Daoy (cell line): ENCODE results near the gene OR7G1. TPM values are rescaled to one million over a fixed set of nuclear protein-coding genes. Genes with fewer than 3 reads are reported as not detected.
A peak's percentile ranks its signal among the peaks of the same experiment; 100 is the strongest.

Experiments
- DNase-seq: peaks from one replicate; pipeline ENCODE4 v3.0.0-alpha.2; 2015; ENCODE audit warnings: low read depth
- total RNA-seq: library from RNA; depleted of rRNA; stranded (reverse); fragments of >200 nt; shearing (Covaris generic); gene quantifications from 2 replicates; pipeline ENCODE4 v1.2.3, GENCODE V29; 2014; rRNA removed

Gene OR7G1, protein sequence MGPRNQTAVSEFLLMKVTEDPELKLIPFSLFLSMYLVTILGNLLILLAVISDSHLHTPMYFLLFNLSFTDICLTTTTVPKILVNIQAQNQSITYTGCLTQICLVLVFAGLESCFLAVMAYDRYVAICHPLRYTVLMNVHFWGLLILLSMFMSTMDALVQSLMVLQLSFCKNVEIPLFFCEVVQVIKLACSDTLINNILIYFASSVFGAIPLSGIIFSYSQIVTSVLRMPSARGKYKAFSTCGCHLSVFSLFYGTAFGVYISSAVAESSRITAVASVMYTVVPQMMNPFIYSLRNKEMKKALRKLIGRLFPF
- not detected in 2 replicates for total RNA-seq

DNA sequence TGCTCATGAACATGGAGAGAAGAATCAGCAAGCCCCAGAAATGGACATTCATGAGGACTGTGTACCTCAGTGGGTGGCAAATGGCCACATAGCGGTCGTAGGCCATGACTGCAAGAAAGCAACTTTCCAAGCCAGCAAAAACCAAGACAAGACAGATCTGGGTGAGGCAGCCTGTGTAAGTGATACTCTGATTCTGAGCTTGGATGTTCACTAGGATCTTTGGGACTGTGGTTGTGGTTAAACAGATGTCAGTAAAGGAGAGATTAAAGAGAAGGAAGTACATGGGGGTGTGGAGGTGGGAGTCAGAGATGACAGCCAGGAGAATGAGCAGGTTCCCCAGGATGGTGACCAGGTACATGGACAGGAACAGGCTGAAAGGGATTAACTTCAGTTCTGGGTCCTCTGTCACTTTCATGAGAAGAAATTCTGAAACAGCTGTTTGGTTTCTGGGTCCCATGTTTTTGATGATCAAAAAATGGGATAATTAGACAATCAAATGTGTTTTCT, at the start of gene OR7G1:
OR7G1 (minus strand) TSS at position 457 of the 507 bp plus-strand sequence; CDS start at position 457, 0 bp downstream.
- DNase-seq, result no peak

DNA sequence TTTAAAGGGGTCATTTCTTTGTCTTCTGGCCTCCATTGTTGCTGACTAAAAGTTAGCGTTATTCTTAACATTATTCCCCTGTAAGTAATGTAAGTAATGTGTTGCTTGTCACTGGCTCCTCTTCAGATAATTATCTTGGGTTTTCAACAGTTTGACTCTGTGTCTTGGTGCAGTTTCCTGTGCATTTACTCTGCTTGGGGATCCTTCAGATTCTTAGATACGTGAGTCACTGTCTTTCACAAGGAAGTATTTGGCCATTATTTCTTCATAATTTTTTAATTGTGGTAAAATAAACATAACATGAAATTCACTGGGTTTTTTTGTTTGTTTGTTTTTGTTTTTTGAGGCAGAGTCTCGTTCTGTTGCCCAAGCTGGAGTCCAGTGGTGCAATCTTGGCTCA, 49.7 kb upstream of the OR7G1 start:
- DNase-seq, result no peak

DNA sequence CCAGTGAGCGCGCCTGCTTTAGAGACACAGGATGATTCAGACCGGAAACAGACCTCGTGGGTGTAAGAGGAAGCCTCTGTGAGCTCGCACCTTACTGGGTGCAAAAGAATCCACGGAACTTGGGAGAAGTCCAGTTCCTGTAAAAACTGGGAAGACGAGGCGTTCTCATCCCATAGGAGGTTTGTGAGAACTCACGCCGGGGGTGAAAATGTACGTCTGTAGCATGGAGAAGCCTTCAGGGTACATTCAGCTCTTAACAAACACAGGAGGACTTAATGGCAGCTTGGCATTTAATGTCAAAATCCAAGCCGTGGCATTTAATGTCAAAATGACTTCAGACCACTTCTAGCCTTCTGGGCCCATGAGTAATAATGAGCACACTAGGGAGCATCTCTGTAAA, 45.9 kb upstream of the OR7G1 start:
- no peak for DNase-seq

DNA sequence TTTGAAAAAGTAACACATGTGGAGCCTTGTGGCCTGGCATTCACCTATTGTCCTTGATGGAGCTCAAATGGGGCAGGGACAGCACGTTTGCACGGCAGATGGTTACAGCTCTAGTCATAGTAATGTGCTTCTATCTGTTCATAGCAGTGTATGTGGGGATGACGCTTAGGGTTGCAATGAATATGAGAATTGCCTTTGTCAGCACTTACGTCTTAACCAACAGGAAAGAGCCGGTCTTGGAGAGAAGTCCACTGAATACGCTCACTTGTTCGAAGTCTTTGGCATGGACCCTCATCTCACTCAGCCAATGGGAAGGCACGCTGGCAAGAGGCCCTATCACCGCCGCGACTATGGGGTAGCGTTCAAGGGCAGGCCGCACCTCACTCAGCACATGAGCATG, 44.3 kb upstream of the OR7G1 start:
- no peak for DNase-seq

DNA sequence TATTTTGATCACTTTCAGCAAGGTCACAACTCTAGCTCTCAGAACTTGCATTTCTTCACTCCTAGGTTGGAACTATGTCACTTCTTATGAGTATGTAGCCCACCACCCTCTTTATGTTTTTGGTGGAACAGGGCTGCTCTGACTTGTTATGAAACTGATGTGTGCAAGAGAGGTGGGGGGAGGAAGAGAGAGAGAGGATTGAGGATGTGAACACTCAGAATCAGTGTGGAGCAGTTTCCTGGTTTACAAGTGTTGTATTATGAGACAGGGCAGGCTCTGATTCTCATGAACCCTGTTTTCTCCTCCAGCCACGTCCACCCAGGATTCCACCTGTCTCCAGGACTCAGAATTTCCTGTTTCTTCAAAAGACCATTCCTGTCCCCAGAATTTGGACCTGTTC, 40.7 kb upstream of the OR7G1 start:
- DNase-seq, result no peak

DNA sequence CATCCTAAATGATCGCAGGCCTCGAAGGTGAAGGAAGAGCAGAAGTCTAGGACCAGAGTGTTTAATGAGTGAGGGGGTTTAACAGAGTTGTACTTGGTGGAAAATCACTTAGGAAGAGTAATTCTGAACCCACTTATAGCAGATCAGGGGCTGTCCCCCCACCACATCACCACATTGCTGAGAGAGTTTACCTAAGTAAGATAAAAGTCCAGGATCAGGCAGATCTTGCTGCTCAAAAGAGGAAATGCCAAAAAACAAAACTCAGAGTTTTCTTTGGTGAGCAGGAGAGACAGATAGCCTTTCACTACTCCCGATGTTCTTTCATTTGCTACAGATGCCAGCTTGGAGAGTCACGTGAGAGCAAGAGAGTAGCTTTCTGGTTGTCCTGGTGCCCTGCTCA, 40.0 kb upstream of the OR7G1 start:
- DNase-seq, result no peak

DNA sequence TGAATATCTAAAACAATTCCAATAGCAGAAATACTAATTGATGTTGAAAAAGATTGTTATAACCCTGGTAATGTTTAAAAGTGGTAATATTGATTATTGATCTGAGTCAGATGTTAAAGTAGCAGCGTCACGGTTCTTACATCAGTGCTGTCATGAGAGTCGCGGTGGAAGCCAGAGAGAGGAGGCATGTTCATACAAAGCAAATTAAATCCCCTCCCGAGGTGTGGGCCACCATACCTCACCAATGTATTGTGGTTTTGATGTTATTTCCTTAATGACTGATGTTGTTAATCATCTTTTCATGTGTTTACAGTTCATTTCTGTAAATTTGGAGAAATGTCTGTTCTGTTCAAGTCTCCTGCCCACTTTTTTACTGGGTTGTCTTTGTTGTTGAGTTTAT, 35.8 kb upstream of the OR7G1 start:
- DNase-seq, result no peak

DNA sequence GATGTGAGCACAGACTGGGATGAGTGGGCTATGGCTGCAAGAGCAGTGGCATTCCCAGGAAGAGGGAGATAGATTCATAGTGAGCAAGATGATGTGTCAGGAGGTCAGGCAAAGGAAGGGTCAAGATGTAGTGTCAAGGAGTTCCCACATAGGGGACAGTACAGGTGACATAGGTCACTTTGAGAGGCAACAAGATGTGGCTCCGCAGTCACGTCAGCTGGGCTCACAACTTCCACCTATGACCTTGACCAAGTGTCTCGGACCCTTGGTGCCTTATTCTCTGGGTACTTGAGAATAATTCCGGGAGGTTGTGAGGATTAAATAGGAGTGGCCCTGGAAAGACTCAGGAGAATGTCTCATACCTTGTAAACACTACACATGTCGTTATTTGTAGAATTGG, 35.1 kb upstream of the OR7G1 start:
- DNase-seq, result no peak

DNA sequence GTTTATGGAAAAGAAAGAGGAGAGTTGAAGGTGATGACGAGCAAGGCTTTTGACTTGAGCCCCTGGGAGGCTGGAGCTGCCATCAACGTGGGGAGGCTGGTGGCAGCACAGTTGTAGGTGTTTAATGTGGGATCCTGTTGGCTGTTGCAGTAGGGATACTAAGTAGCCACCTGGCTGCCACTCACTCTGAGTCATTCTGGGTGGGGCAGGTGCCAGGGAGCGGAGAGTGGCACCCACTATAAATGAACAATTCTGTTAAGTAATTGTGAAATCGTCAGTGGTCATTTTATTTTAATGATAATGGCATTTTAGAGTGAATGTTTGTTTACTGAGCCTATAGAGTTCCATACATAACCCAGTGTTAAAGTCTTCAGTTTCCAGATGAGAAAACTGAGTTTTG, 34.4 kb upstream of the OR7G1 start:
- DNase-seq, result no peak

DNA sequence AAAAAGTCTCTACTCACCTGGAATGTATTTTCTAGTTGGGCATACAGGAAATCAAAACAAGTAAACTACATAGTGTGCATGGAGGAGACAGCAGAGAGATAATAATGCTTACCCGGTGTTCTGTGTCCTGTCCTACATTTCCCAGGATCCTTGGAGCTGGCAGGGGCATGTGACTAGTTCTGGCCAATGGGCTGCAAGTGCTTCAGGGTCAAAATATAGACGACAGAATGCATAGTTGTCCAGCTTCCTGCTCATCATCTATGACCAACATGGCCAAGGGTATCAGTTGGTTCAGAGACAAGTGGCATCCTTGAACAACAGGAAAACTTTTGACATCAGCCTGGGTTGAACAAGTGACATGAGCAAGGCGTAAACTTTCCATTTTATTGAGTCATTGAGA, 33.1 kb upstream of the OR7G1 start:
- DNase-seq, result no peak

DNA sequence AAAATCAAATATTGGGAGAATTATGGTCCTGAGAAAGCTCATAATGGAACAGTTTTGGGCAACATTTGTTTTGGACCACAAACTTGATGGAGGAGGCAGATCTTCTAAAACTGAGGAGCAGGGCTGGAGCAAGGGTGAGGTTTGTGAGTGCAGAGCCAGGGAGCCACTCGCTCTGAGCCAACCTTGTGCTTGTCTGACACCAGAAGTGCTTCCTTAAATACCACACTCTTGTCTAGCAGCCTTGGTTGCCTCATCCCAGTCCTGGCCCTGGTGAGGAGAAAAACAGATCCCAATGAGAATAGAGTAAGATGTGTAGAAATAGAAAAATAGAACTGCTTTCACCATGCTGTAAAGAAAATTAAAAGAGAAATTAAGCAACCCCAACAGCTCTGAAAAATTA, 31.3 kb upstream of the OR7G1 start:
- no peak for DNase-seq

DNA sequence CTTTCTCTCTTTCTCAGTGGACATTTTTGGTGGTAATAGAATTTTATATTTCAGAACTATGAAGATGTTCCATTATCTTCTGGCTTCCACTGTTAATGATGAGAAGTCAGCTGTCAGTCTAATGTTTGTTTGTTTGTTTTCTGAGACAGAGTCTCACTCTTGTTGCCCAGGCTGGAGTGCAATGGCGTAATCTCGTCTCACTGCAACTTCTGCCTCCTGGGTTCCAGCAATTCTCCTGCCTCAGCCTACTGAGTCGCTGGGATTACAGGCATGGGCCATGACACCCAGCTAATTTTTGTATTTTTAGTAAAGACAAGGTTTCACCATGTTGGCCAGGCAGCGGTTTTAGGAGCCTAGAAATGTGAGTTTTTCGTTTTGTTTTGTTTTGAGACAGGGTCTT, 29.4 kb upstream of the OR7G1 start:
- no peak for DNase-seq

DNA sequence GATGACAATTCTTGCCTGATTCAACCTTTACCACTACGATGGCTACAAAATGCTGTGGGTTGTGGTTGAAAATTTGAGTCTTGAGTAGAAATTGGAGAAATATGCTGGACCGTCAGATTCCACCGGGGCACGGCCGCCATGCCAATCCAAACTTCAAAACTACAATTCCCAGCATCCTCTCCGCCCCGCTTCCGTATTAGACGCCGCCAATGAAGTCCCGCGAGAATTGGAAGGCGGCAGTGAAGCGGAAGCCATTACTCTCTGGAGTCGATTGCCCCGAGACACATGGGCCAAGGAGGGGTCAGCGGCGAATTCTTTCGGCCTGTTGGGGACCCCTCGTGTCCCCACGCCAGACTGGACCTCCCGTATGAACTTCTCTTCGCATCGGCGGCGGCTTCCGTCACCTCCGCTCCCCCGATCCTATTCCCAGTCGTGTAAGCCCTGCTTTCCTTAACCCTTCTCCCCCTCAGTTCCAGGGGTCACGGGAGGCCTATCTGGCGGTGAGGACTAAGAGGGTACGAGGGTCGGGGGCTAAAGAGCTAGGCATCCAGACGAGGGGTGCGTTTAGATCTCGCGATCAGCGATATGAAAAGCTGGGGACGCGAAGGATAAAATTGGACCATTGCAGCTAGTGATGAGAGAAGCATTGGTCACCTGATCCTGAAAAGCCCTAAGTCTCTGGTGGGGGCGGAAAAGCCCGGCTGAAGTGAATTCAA, 24.8 kb upstream of the OR7G1 start, which contains the start of gene ZNF317:
ZNF317 (plus strand) TSS at position 239 of the 716 bp plus-strand sequence. CDS start 15,620 bp downstream, outside the sequence.
- DNase-seq, result peak; percentile 94

DNA sequence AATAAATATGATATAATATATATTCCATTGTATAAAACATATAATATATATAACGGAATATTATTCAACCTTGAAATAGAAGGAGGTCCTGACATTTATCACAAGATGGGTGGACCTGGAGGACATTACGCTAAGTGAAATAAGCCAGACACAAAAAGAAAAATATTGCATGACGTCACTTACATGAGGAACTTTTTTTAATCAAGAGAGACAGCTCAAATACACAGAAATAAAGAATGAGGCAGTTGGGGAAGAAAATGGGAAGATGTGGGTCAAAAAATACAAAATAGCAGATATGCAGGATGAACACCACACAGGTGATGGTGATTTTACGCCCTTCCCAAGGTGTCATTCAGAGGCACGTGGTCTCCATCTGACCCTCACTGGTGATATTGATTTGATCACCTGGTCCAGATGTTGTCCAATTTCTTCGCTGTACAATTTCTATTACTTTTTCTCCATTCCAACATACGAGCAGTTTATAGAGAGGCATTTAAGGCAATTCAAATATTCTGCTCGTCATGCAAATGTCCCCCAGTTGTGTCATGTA, 24.1 kb upstream of the OR7G1 start:
- DNase-seq, result no peak

DNA sequence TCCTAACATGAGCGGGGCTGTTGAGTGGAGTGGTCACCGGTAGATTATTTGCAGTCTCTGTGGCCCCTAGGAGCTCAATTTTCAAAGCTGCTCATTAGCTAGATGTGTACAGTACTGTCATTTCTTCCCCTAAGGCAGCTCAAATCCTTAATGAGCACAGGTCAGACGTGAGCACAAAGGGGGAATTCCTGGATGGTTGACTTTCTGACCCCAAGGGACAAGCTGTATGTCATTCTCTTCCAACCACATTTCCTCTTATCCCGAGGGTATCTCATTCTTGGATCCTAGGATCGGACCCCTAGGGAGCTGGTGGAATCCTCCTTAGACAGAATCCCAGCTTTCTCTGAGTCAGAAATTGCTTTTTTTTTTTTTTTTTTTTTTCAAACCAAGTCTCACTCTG, 16.9 kb upstream of the OR7G1 start:
- DNase-seq, result peak; percentile 71

DNA sequence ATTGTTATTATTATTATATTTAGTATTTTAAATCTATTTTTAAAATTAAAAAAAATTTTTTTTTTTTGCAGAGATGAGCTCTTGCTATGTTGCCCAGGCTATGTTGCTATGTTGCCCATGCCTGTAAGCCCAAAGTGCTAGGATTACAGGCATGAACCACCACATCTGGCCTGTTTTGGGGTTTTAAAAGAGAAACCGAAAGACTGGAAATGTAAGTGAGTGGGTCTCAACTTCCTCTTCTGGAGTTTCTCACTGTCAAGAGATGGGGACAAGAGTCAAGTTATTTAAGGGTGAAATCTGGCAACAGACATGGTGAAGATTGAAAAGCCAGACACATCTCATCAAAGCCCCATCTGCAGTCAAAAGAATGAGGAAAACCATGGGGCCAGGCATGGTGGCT, 15.4 kb upstream of the OR7G1 start:
- no peak for DNase-seq

DNA sequence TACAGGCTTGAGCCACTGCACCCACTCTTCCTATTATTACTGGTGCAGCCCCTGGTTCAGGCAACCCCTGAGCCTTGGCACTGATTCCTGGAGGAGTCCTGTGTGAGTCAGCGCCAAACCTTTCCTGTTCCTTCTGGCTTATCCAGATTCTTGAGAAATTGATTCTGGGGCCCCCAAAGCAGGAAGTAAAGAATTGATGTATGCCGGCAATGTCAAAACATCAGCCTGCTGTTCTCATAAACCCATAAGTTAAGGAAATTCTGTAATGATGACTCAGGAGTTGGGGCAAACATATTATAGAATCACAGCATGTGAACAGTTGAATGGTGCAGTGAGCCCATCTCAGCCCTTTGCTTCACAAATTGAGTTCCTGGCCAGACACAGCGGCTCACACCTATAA, 12.6 kb upstream of the OR7G1 start:
- DNase-seq, result peak; percentile 85

DNA sequence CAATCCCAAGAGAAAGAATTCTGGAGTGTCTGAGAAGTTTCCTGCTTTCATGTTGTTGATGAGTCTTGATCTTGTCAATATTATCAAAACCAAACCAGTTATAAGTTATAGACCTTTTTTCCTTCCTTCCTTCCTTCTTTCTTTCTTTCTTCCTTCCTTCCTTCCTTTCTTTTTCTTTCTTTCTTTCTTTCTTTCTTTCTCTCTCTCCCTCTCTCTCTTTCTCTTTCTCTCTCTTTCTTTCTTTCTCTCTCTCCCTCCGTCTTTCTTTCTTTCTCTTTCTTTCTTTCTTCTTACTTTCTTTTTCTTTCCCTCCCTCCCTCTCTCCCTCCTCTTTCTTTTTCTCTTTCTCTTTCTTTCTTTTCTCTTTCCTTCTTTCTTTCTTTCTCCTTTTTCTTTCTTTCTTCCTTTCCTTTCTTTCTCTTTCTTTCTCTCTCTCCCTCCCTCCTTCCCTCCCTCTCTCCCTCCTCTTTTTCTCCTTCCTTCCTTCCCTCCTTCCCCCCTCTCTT, 11.4 kb upstream of the OR7G1 start, which contains the start of gene OR7G3:
OR7G3 (minus strand) TSS at position 51 of the 506 bp plus-strand sequence; CDS start at position 51, 0 bp downstream.
- DNase-seq, result no peak

DNA sequence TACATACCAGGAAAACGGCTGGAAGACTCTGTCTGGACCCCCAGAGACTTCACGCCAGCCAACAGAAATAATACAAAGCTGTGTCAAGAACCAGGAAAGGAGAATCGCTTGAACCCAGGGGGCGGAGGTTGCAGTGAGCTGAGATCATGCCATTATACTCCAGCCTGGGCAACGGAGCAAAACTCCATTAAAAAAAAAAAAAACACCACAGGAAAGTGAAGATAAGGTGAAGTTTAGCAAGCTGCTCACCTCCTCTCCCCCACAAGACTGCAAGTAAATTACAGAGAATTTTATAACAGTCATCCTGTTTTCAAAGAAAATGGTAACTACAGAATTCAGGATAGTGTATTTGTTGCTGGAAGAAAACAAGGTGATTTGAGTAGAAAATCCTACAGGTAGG, 984 bp upstream of the OR7G1 start:
- DNase-seq, result no peak

DNA sequence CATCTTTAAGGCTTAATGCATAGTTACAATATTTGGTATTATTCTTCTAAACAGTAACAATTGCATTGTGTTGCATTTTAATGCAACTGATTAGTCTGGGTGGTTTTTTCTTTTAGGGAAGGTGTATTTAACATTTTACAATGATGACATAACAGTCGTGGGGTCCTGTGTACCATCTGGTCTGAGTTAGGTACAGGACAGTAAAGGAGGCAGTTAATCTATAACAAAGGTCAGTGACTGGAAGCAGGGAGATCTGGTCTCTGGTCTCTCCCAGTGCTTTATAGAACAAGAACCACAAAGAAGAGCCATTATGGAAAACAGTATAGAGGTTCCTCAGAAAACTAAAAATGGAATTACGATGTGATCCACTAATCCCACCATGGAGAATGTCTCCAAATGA, 5.6 kb downstream of the OR7G1 start:
- no peak for DNase-seq

DNA sequence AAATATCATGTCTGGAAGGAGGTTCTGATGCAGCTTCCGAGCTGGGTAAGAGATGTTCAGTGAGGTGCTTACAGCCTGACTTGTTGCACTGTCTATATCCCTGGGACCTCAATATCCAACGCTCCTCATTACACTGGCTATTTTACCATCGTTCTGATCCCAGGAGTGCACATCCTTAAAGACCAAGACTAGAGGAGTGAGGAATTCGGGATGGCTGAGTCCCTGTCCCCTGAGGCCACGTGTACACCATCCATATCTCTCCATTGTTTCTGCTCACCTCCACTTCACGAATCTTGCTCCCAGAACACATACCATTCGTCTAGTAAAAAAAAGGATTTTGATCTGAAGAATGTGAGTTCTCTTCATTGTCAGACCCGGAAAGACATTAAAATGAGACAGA, 8.2 kb downstream of the OR7G1 start, which contains the start of gene OR7G2:
OR7G2 (minus strand) TSS at position 101 of the 400 bp plus-strand sequence. CDS start 4,232 bp downstream, outside the sequence.
- DNase-seq, result no peak

DNA sequence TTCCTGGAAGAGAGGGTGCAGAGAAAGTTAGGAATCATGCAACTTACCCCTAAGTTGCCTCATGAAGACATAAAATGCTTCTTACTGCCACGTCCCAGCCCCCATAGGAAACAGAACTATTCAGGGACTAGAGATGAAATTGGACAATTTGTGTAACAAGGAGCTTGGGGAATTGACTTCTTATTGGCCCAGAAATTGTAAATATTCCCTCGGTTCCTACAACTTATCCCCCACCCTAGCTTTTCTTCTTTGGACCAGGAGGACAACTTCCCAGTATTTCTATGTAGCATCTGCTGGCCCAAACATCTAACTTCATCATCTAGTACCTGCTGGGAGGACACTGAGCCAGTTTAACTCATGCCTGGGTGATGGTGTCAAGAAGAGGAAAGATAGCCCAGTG, 28.8 kb downstream of the OR7G1 start, which contains the start of gene OR1M1:
OR1M1 (plus strand) TSS at position 301 of the 400 bp plus-strand sequence. CDS start 6,184 bp downstream, outside the sequence.
- no peak for DNase-seq
